IMR-90 (cell line): ENCODE data around the gene ARMH3. TPM values are rescaled to one million over a fixed set of nuclear protein-coding genes. Genes with fewer than 3 reads are reported as not detected.

Experiments
- ATAC-seq: fragments of 200-7000 bp; cut with Tn5 transposase; 2 replicates; pipeline ENCODE4 v1.9.1; 2020; ENCODE audit warnings: low read depth, mild to moderate bottlenecking, moderate library complexity
- BruUV-seq: library from RNA; stranded (reverse); fragments of 400-500 nt; replicated peaks from 2 replicates; lab custom pipeline; 2021; lab: Mats Ljungman, UMichigan
- CTCF ChIA-PET: fragments of 300-600 bp; formaldehyde crosslinking; extraction: SDS; loops from one replicate; lab custom pipeline; 2021; ENCODE audit warnings: antibody characterized with exemption; lab: Yijun Ruan, JAX
- POLR2A ChIA-PET: fragments of 300-600 bp; sonication (Branson Sonifier 250); formaldehyde crosslinking; loops from one replicate; lab custom pipeline; 2022; ENCODE audit warnings: antibody characterized with exemption; ENCODE audit not compliant: unreplicated experiment; lab: Charles Lee
- DNase-seq: peaks from one replicate; pipeline ENCODE4 v3.0.0; 2013
- H2AFZ ChIP-seq: replicated peaks from 2 replicates; pipeline ENCODE3; 2013; ENCODE audit warnings: low read length, mild to moderate bottlenecking; ENCODE audit not compliant: poor library complexity
- H2AK5ac ChIP-seq: 2 replicates; pipeline ENCODE4 v1.6.1; 2013; ENCODE audit warnings: low read depth, low read length, inconsistent platforms
- H2AK9ac ChIP-seq: replicated peaks from 2 replicates; pipeline ENCODE3; 2013; ENCODE audit warnings: mild to moderate bottlenecking, low read depth, low read length, moderate library complexity; ENCODE audit not compliant: poor library complexity
- H2BK120ac ChIP-seq: 2 replicates; pipeline ENCODE4 v1.6.1; 2013; ENCODE audit warnings: low read depth, low read length, inconsistent platforms
- H2BK15ac ChIP-seq: 3 replicates; pipeline ENCODE4 v1.6.1; 2013; ENCODE audit warnings: low read depth, low read length, inconsistent platforms
- H2BK20ac ChIP-seq: 2 replicates; pipeline ENCODE4 v1.6.1; 2013; ENCODE audit warnings: low read depth, mild to moderate bottlenecking, inconsistent platforms, low read length, moderate library complexity
- H2BK5ac ChIP-seq: 2 replicates; pipeline ENCODE4 v1.6.1; 2013; ENCODE audit warnings: mild to moderate bottlenecking, low read depth, low read length, inconsistent platforms; ENCODE audit not compliant: poor library complexity, severe bottlenecking
- H3K14ac ChIP-seq: replicated peaks from 2 replicates; pipeline ENCODE4 v1.6.1; 2013; ENCODE audit warnings: low read depth, low read length, inconsistent platforms
- H3K18ac ChIP-seq: 2 replicates; pipeline ENCODE4 v1.6.1; 2013; ENCODE audit warnings: low read depth, low read length, control low read depth
- H3K23ac ChIP-seq: 2 replicates; pipeline ENCODE4 v1.6.1; 2013; ENCODE audit warnings: low read depth, low read length, inconsistent platforms
- H3K27ac ChIP-seq: 2 replicates; pipeline ENCODE4 v1.5.1; 2013; ENCODE audit warnings: mild to moderate bottlenecking, control low read depth, low read length; ENCODE audit not compliant: insufficient read depth
- H3K27me3 ChIP-seq: 2 replicates; pipeline ENCODE4 v1.6.1; 2013; ENCODE audit warnings: low read length; ENCODE audit not compliant: control insufficient read depth, insufficient read depth
- H3K36me3 ChIP-seq: 2 replicates; pipeline ENCODE4 v1.6.1; 2013; ENCODE audit warnings: low read length, mixed read lengths; ENCODE audit not compliant: control insufficient read depth, insufficient read depth
- H3K4ac ChIP-seq: 2 replicates; pipeline ENCODE4 v1.6.1; 2013; ENCODE audit warnings: low read depth, low read length, inconsistent platforms
- H3K4me1 ChIP-seq: 2 replicates; pipeline ENCODE4 v1.6.1; 2013; ENCODE audit warnings: low read length, mixed read lengths; ENCODE audit not compliant: control insufficient read depth, insufficient read depth
- H3K4me2 ChIP-seq: 2 replicates; pipeline ENCODE4 v1.6.1; 2013; ENCODE audit warnings: low read depth, mild to moderate bottlenecking, control low read depth, low read length, moderate library complexity
- H3K4me3 ChIP-seq: 2 replicates; pipeline ENCODE4 v1.5.1; 2013; ENCODE audit warnings: low read depth, mild to moderate bottlenecking, control low read depth, low read length, moderate library complexity; ENCODE audit not compliant: insufficient read depth
- H3K56ac ChIP-seq: 2 replicates; pipeline ENCODE4 v1.6.1; 2013; ENCODE audit warnings: low read length, inconsistent platforms; ENCODE audit not compliant: insufficient read depth; ENCODE audit errors: extremely low read depth
- H3K79me1 ChIP-seq, 2 experiments: 2 replicates each; pipeline ENCODE4 v1.6.1; 2013; ENCODE audit warnings: low read length in 2 of 2, inconsistent platforms in 1 of 2, low read depth in 1 of 2
- H3K9ac ChIP-seq: 2 replicates; pipeline ENCODE4 v1.6.1; 2013; ENCODE audit warnings: low read depth, low read length, control low read depth
- H3K9me1 ChIP-seq: 2 replicates; pipeline ENCODE4 v1.6.1; 2013; ENCODE audit warnings: low read length, inconsistent platforms; ENCODE audit not compliant: insufficient read depth
- H3K9me3 ChIP-seq: 2 replicates; pipeline ENCODE4 v1.6.1; 2013; ENCODE audit warnings: low read length; ENCODE audit not compliant: control insufficient read depth, insufficient read depth
- H4K20me1 ChIP-seq: 2 replicates; pipeline ENCODE4 v1.6.1; 2013; ENCODE audit warnings: low read length, inconsistent platforms; ENCODE audit not compliant: insufficient read depth
- H4K5ac ChIP-seq: 2 replicates; pipeline ENCODE4 v1.6.1; 2013; ENCODE audit warnings: mild to moderate bottlenecking, low read depth, low read length, control low read depth
- H4K8ac ChIP-seq, 2 experiments: 2 replicates each; pipeline ENCODE4 v1.6.1; 2013; ENCODE audit warnings: low read depth in 2 of 2, low read length in 2 of 2, control low read depth in 1 of 2, inconsistent platforms in 1 of 2
- H4K91ac ChIP-seq: 2 replicates; pipeline ENCODE4 v1.6.1; 2013; ENCODE audit warnings: low read depth, low read length, inconsistent platforms; ENCODE audit not compliant: insufficient read depth
- CEBPB ChIP-seq: IDR thresholded peaks from 2 replicates; pipeline ENCODE4 v1.6.1; 2012; ENCODE audit warnings: low read depth, low read length, improper control_type of control experiment
- MAFK ChIP-seq: IDR thresholded peaks from 2 replicates; pipeline ENCODE4 v1.6.1; 2012; ENCODE audit warnings: low read depth, low read length, improper control_type of control experiment
- POLR2A ChIP-seq: IDR thresholded peaks from 2 replicates; pipeline ENCODE4 v1.6.1; 2012; ENCODE audit warnings: mild to moderate bottlenecking, low read depth, low read length
- USF2 ChIP-seq: fragments of 150-350 bp; IDR thresholded peaks from 2 replicates; pipeline ENCODE4 v1.6.1; 2017; ENCODE audit warnings: mild to moderate bottlenecking, antibody characterized with exemption, low read length, low read depth
- WGBS, 2 experiments: methylation state at CpG; one replicate each; pipeline versions ENCODE4 v1.1.5 to v1.1.7; 2013; ENCODE audit warnings: missing lambda C conversion rate in 2 of 2; ENCODE audit not compliant: insufficient read length in 1 of 2; ENCODE audit errors: extremely low coverage in 2 of 2; 5-methylcytosine and 5-hydroxymethylcytosine counted together
- dilution Hi-C: fragments of 300-500 bp; cut with HindIII; formaldehyde crosslinking; loops from one replicate; pipeline ENCODE4 v1.14.3; 2018; ENCODE audit warnings: low sequenced_read_pairs; ENCODE audit not compliant: unreplicated experiment
- in situ Hi-C: fragments of 300-500 bp; cut with MboI; formaldehyde crosslinking; loops from 3 replicates; pipeline ENCODE4 v1.14.3; 2019; ENCODE audit warnings: low sequenced_read_pairs, inconsistent platforms, mixed read lengths
- intact Hi-C: fragments of 100-400 bp; cut with micrococcal nuclease; formaldehyde crosslinking; loops from 2 replicates; pipeline ENCODE4 v1.10.0; 2022
- polyA plus RNA-seq, 3 experiments: library from polyadenylated mRNA; depleted of rRNA; stranded (reverse); fragments of >200 nt; gene quantifications; 2 replicates each; pipeline ENCODE4 v1.2.3, GENCODE V29; 2012; ENCODE audit warnings: low replicate concordance in 1 of 3
- total RNA-seq: library from RNA; depleted of rRNA; stranded (reverse); fragments of >200 nt; gene quantifications from 2 replicates; pipeline ENCODE4 v1.2.3, GENCODE V29; 2012

Gene ARMH3
- total and polyA plus RNA-seq, 2 of the 4 experiments (the other 2 are of a cell fraction), result 12.1 to 13.1 TPM

GRCh38 chr10:101922846-101923245 is 133.1 kb downstream of the ARMH3 start:
- Histone ChIP-seq H3K4ac (no peak overlapping the region), H2BK5ac (no peak overlapping the region), H3K27ac (no peak overlapping the region), H2AK5ac (no peak overlapping the region), H3K18ac (no peak overlapping the region), H3K9me3 (no peaks in the 10 kb centered on the region), H4K5ac (no peak overlapping the region), H4K20me1 (no peaks in the 10 kb centered on the region), H2BK20ac (no peak overlapping the region), H3K4me3 (no peak overlapping the region), H2BK120ac (no peak overlapping the region), H2AFZ (no peak overlapping the region), H3K4me2 (no peak overlapping the region), H3K14ac (no peak overlapping the region), H3K9ac (no peak overlapping the region), H3K36me3 (peaks cover 2% of the 10 kb centered on the region; the same call in 1 of the 2 replicates), H3K23ac (no peak overlapping the region), H4K91ac (no peak overlapping the region), H3K9me1 (no peaks in the 10 kb centered on the region), H3K4me1 (no peaks in the 10 kb centered on the region), H3K56ac (no peak overlapping the region), H3K27me3 (no peaks in the 10 kb centered on the region), H2AK9ac (no peak overlapping the region), H3K79me1 (no peaks in the 10 kb centered on the region; a peak in 2 of 4 replicates), H2BK15ac (no peak overlapping the region), H4K8ac (no peak overlapping the region)
- DNase-seq, result no peak
- dilution Hi-C loops, result no loop called here
- no CpG with 5 or more reads among the region's 2 CpGs for WGBS, 2 experiments
- ATAC-seq, result no peak
- CTCF ChIA-PET, result interaction anchor here (1.4 kb wide), 1 partner anchor 9 kb away, joined by 4 read pairs; no protein-coding TSS in a partner anchor
- TF ChIP-seq MAFK (no peak), CEBPB (no peak), POLR2A (no peak), USF2 (no peak)
- POLR2A ChIA-PET, result interaction anchor here (0.6 kb wide), 1 partner anchor 1891 kb away, joined by 8 read pairs; no protein-coding TSS in a partner anchor
- intact Hi-C loops, result loop anchor here (5.0 kb wide), 1 partner anchor 44 kb away; no protein-coding TSS in a partner anchor
- in situ Hi-C loops, result no loop called here
- BruUV-seq, result no TSS peak
